ENCODE results near the gene COL4A1.

GRCh38 chr13:110216006-110216397 lies 91.0 kb downstream of the COL4A1 start:
- TF ChIP-seq EZH2 (IDR thresholded peaks at IDR 0.05) = no peak
- no peak for TF ChIP-seq CTCF (IDR thresholded peaks at IDR 0.05)
- no peak for TF ChIP-seq EZH2phosphoT487 (IDR thresholded peaks at IDR 0.05)

All from neural progenitor cell (in vitro differentiated cells).